Measurements from ENCODE around the gene EXT2. TPM values are rescaled to one million over a fixed set of nuclear protein-coding genes. Genes with fewer than 3 reads are reported as not detected.

EXT2 gene
- total RNA-seq, 1 donor = 44.0 TPM

- no peak overlapping the region for H3K4me3 ChIP-seq (ENCODE audit: low read length)
- peaks cover 7% of the 10 kb centered on the region for H3K4me1 ChIP-seq (ENCODE audit: insufficient read depth, low read length)
- H3K9me3 ChIP-seq (ENCODE audit: low read depth, low read length) = no peaks in the 10 kb centered on the region
- H3K27me3 ChIP-seq (ENCODE audit: insufficient read depth, low read length) = no peaks in the 10 kb centered on the region
Observed at GRCh38 chr11:44104481-44105294, 9.2 kb downstream of the EXT2 start.

GRCh38 chr11:44108260-44108659, 12.8 kb downstream of the EXT2 start:
- no peaks in the 10 kb centered on the region for H3K27me3 ChIP-seq (ENCODE audit: insufficient read depth, low read length)
- H3K4me1 ChIP-seq (ENCODE audit: insufficient read depth, low read length) = peaks cover 11% of the 10 kb centered on the region
- H3K4me3 ChIP-seq (ENCODE audit: low read length) = no peak overlapping the region
- H3K9me3 ChIP-seq (ENCODE audit: low read depth, low read length) = no peaks in the 10 kb centered on the region

DNA sequence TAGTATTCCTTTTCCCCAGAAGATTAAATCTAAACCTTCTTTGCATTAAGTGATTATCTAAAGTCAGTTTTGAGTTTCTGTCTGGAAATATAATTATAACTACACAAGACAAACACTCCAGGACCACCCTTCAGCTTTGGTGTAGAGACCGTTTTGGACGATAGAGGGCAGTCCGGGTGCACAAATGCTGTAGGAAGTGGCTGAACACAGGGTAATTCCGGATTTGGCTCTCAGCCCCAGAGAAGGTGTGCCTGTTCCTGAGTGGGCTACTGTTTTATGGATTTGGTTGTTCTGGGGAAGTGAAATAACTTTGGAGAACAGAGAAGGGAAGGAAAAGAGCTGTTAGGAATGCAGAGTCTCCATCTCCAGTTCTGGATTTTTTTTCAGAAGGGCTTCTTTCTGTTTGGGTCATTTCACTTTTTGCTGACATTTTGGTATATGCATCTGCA, 14.8 kb downstream of the EXT2 start:
- Histone ChIP-seq H3K4me1 (ENCODE audit: insufficient read depth, low read length) (peaks cover 4% of the 10 kb centered on the region), H3K9me3 (ENCODE audit: low read depth, low read length) (no peaks in the 10 kb centered on the region), H3K27me3 (ENCODE audit: insufficient read depth, low read length) (no peaks in the 10 kb centered on the region), H3K4me3 (ENCODE audit: low read length) (no peak overlapping the region)

GRCh38 chr11:44112091-44112821, 16.8 kb downstream of the EXT2 start:
- Histone ChIP-seq H3K27me3 (ENCODE audit: insufficient read depth, low read length) (no peaks in the 10 kb centered on the region), H3K4me3 (ENCODE audit: low read length) (no peak overlapping the region), H3K4me1 (ENCODE audit: insufficient read depth, low read length) (peaks cover 7% of the 10 kb centered on the region), H3K9me3 (ENCODE audit: low read depth, low read length) (no peaks in the 10 kb centered on the region)

DNA sequence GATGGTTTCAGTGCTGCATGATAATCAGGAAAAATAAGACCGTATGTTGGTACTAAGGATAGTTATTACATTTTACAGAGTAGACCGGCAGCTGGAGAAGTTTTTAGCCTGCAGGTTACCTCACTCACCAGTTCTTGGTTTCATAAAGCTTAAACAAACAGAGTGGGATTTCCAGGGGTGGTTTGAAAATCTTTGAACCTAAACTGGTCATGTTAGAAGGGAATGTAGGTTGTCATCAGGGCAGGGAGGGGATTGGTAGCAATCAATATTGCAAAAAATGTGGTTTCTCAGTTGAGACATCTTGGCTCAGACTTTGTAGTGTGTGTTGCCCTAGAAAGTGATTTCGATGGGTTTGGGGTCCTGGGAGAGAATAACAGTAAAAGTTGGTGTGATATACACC, 17.5 kb downstream of the EXT2 start:
- H3K4me1 ChIP-seq (ENCODE audit: insufficient read depth, low read length) = peaks cover 7% of the 10 kb centered on the region
- no peaks in the 10 kb centered on the region for H3K9me3 ChIP-seq (ENCODE audit: low read depth, low read length)
- H3K27me3 ChIP-seq (ENCODE audit: insufficient read depth, low read length) = no peaks in the 10 kb centered on the region
- H3K4me3 ChIP-seq (ENCODE audit: low read length) = no peak overlapping the region

DNA sequence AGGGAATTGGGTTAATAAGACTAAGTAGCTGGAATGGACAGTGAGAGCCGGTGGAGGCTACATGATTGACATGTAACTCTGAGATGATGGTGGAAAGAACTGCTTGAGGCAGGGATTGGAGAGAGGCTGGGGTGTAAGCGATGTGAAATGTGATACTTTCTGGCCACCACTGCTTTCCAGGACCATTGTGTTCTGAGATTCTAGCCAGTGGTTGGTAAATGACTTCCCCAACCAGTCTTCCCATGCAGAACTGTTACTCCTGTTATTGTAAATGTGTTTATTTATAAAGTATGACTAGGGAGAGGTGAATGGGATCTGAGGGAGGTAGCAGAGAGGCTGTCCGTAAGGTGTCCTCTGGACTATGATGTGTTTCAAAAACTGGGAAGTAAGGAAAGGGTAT, 18.1 kb downstream of the EXT2 start:
- no peaks in the 10 kb centered on the region for H3K27me3 ChIP-seq (ENCODE audit: insufficient read depth, low read length)
- H3K4me3 ChIP-seq (ENCODE audit: low read length) = no peak overlapping the region
- H3K4me1 ChIP-seq (ENCODE audit: insufficient read depth, low read length) = peaks cover 7% of the 10 kb centered on the region
- no peaks in the 10 kb centered on the region for H3K9me3 ChIP-seq (ENCODE audit: low read depth, low read length)

DNA sequence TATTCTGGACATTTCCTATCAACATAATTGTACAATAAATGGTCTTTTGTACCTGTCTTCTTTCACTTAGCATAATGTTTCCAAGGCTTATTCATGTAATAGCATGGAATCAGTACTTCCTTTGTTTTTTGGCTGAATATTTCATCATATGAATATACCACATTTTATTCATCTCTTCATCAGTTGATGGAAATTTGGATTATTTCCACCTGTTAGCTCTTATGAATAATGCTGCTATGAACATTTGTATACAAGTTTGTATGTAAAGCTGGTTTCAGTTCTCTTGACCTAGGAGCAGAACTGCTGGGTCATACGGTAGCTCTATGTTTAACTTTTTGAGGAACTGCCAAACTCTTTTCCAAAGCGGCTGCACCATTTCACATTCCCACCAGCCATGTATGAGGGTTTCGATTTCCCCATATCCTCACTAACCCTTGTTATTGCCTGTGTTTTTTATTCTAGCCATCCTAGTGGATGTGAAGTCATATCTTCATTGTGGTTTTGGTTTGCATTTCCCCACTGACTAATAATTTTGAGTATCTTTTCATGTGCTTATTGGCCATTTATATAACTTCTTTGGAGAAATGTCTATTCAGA, 20.9 kb downstream of the EXT2 start:
- peaks cover 3% of the 10 kb centered on the region for H3K4me1 ChIP-seq (ENCODE audit: insufficient read depth, low read length)
- H3K27me3 ChIP-seq (ENCODE audit: insufficient read depth, low read length) = no peaks in the 10 kb centered on the region
- no peaks in the 10 kb centered on the region for H3K9me3 ChIP-seq (ENCODE audit: low read depth, low read length)
- no peak overlapping the region for H3K4me3 ChIP-seq (ENCODE audit: low read length)

GRCh38 chr11:44120169-44120568, 24.7 kb downstream of the EXT2 start:
- Histone ChIP-seq H3K27me3 (ENCODE audit: insufficient read depth, low read length) (no peaks in the 10 kb centered on the region), H3K9me3 (ENCODE audit: low read depth, low read length) (no peaks in the 10 kb centered on the region), H3K4me3 (ENCODE audit: low read length) (no peak overlapping the region)

DNA sequence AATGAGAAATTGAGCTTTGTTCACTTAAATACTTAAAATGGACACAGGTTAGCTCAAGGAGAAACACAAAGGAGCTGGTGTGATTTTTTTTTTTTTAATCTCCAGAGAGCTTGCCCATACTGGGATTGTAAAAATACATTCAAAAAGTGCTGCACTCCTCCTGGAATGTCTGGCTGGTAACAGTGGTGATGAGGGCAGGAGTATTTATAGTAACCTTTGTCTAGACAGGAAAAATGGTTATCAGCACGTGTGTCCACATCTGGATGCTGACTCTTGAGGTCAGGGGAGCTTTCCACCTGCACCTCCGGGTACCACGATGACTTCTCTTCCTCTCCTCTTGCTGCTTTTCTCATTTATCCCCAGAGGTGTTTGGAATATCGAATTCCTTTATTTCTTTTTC, 30.1 kb downstream of the EXT2 start:
- Histone ChIP-seq H3K4me1 (ENCODE audit: insufficient read depth, low read length) (no peaks in the 10 kb centered on the region), H3K4me3 (ENCODE audit: low read length) (no peak overlapping the region), H3K27me3 (ENCODE audit: insufficient read depth, low read length) (no peaks in the 10 kb centered on the region), H3K9me3 (ENCODE audit: low read depth, low read length) (no peaks in the 10 kb centered on the region)

More at GRCh38 chr11:44120169-44120568, 24.7 kb downstream of the EXT2 start:
- peaks cover 3% of the 10 kb centered on the region for H3K4me1 ChIP-seq (ENCODE audit: insufficient read depth, low read length)

DNA sequence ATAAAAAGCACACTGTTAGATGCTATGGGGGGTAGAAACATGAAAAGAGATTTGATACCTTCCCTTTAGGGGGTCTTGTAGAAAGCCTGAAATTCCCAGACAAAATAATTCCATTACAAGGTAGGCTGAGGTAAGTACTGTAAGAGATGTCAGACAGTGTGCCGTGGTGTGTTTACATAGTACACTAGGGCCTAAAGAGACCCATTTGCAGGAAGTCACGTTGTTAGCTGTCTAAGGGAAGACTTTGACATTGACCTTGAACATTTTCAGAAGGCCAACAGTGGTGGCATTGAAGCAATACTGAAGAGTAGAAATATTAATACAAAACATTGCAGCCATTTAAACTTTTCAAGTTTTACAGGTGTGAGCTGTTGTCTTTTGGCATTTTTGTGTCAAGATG, 30.8 kb downstream of the EXT2 start:
- no peaks in the 10 kb centered on the region for H3K4me1 ChIP-seq (ENCODE audit: insufficient read depth, low read length)
- no peaks in the 10 kb centered on the region for H3K27me3 ChIP-seq (ENCODE audit: insufficient read depth, low read length)
- no peaks in the 10 kb centered on the region for H3K9me3 ChIP-seq (ENCODE audit: low read depth, low read length)
- no peak overlapping the region for H3K4me3 ChIP-seq (ENCODE audit: low read length)

- H3K9me3 ChIP-seq (ENCODE audit: low read depth, low read length) = no peaks in the 10 kb centered on the region
- H3K4me1 ChIP-seq (ENCODE audit: insufficient read depth, low read length) = no peaks in the 10 kb centered on the region
- no peaks in the 10 kb centered on the region for H3K27me3 ChIP-seq (ENCODE audit: insufficient read depth, low read length)
- no peak overlapping the region for H3K4me3 ChIP-seq (ENCODE audit: low read length)
Observed at GRCh38 chr11:44127130-44127529, 31.7 kb downstream of the EXT2 start.

GRCh38 chr11:44128729-44129128, 33.3 kb downstream of the EXT2 start:
- no peaks in the 10 kb centered on the region for H3K9me3 ChIP-seq (ENCODE audit: low read depth, low read length)
- no peak overlapping the region for H3K4me3 ChIP-seq (ENCODE audit: low read length)
- H3K4me1 ChIP-seq (ENCODE audit: insufficient read depth, low read length) = no peaks in the 10 kb centered on the region
- no peaks in the 10 kb centered on the region for H3K27me3 ChIP-seq (ENCODE audit: insufficient read depth, low read length)

DNA sequence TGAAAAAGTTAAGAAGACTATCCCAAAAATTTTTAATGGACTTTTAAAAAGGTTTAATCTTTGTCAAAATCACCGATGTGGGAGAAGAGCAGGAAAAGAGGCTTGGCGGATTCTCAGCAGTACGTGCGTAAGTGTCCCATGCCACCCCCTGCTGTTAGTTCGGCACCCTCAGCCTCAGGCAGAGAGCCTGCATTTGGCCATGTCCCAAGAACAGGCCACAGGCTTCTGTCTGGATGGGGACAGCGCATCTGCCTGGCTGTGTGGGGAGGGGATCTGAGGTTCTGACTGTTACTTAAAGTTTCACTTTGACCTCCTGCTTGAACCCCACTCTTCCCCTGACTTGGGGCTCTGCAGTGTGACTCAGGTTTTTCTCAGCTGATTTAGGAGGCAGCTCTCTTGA, 35.3 kb downstream of the EXT2 start:
- H3K4me1 ChIP-seq (ENCODE audit: insufficient read depth, low read length) = no peaks in the 10 kb centered on the region
- no peaks in the 10 kb centered on the region for H3K27me3 ChIP-seq (ENCODE audit: insufficient read depth, low read length)
- H3K9me3 ChIP-seq (ENCODE audit: low read depth, low read length) = no peaks in the 10 kb centered on the region
- no peak overlapping the region for H3K4me3 ChIP-seq (ENCODE audit: low read length)

DNA sequence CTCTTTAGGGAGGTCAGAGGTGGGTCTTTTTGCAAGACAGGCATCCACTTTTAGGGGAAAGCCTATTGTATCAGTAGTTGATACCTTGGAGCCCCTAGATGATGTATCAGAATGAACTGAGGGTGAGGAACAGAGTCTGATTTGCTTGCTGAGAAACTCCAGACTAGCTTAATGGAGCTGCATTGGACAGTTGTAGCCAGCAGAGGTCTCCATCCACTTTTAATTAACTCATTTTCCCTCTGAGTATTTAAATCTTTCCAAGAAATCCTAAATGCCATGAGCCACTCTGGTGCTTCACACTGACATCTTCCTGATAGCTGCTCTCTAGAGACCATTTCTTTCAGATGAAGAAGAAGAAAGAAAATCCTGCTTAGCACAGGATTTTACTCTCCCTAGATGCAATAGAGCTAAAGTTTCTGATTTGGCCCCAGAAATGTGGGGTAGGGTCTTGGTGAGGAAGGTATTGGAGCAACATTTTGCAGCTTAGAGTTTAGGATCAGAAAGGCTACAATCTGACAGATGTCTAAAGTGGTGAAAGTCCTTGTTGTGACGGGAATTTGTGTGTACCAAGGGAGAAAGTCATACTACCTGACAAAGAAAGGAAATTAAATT, 38.0 kb downstream of the EXT2 start:
- Histone ChIP-seq H3K9me3 (ENCODE audit: low read depth, low read length) (no peaks in the 10 kb centered on the region), H3K4me3 (ENCODE audit: low read length) (no peak overlapping the region), H3K4me1 (ENCODE audit: insufficient read depth, low read length) (no peaks in the 10 kb centered on the region), H3K27me3 (ENCODE audit: insufficient read depth, low read length) (no peaks in the 10 kb centered on the region)

DNA sequence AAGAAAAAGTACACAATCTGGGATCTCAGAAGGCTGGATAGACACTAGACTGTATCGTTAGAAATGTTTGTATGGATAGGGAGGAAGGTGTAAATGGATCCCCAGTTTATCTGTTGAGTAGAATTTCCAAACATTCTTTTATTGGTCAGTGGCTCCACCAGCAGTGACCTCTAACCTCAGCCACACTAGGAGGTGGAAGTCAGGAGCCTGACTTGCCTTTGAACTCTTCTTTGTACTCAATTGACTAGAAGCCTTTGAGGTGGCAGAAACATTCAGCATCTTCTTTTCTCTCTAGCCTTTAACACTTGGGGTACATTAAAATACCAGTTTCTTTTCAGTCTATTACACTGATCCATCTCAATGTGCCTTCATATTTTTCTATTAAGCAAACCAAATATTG, 39.1 kb downstream of the EXT2 start:
- H3K9me3 ChIP-seq (ENCODE audit: low read depth, low read length) = no peaks in the 10 kb centered on the region
- H3K27me3 ChIP-seq (ENCODE audit: insufficient read depth, low read length) = no peaks in the 10 kb centered on the region
- H3K4me3 ChIP-seq (ENCODE audit: low read length) = no peak overlapping the region
- H3K4me1 ChIP-seq (ENCODE audit: insufficient read depth, low read length) = no peaks in the 10 kb centered on the region
